DND-41 (cell line): ENCODE measurements around the gene IFNLR1.

Experiments
- EZH2 ChIP-seq: IDR thresholded peaks from 3 replicates; pipeline ENCODE4 v1.6.1; 2012; ENCODE audit warnings: borderline replicate concordance, low read depth, mild to moderate bottlenecking, moderate library complexity, low read length, inconsistent platforms; ENCODE audit not compliant: severe bottlenecking
- TF ChIP-seq, protein P1 (sequence below): IDR thresholded peaks from 2 replicates; pipeline ENCODE4 v1.5.1; 2012; ENCODE audit warnings: borderline replicate concordance, low read length, moderate library complexity, mild to moderate bottlenecking; ENCODE audit not compliant: poor library complexity, severe bottlenecking; ENCODE audit errors: extremely low read depth

DNA sequence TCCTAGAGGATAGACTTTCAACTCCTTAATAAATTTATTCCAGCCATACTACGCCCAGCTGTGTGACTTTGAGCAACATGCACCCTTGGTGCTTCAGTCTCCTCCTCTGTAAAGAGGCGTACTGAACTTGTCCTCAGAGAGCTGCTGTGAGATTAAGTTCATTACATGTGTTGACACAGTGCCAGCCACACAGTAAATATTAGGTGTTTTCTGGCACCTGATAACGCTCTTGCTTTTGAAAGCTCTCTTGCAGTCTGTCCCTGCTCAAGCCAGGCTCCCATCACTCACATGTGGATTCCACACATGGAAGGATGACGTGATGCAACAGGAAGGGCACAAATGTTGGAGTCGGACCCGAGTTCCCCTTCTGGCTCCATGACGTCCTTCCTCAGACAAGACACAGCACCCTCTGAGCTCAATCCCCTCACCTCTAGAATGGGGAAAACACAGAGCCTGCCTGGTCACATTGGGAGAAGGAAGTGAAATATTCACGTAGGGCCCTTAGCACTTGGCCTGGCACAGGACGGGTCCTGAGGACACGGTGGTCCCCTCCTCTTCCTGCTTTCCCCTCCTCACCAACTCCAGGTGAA lies 7.7 kb downstream of the IFNLR1 start:
- TF ChIP-seq, protein P1, sequence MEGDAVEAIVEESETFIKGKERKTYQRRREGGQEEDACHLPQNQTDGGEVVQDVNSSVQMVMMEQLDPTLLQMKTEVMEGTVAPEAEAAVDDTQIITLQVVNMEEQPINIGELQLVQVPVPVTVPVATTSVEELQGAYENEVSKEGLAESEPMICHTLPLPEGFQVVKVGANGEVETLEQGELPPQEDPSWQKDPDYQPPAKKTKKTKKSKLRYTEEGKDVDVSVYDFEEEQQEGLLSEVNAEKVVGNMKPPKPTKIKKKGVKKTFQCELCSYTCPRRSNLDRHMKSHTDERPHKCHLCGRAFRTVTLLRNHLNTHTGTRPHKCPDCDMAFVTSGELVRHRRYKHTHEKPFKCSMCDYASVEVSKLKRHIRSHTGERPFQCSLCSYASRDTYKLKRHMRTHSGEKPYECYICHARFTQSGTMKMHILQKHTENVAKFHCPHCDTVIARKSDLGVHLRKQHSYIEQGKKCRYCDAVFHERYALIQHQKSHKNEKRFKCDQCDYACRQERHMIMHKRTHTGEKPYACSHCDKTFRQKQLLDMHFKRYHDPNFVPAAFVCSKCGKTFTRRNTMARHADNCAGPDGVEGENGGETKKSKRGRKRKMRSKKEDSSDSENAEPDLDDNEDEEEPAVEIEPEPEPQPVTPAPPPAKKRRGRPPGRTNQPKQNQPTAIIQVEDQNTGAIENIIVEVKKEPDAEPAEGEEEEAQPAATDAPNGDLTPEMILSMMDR: no peak
- TF ChIP-seq EZH2: no peak
